PC-3 (cell line): Measurements from ENCODE around the gene PLLP. TPM values are rescaled to one million over a fixed set of nuclear protein-coding genes. Genes with fewer than 3 reads are reported as not detected.

Experiments used
- ATAC-seq: fragments of 200-7000 bp; cut with Tn5 transposase; 2 replicates; pipeline ENCODE4 v1.9.1; 2020; ENCODE audit warnings: mild to moderate bottlenecking, moderate library complexity
- BruUV-seq: library from RNA; stranded (reverse); fragments of 400-500 nt; replicated peaks from 2 replicates; lab custom pipeline; 2021; lab: Mats Ljungman, UMichigan
- CTCF ChIA-PET: fragments of 300-600 bp; sonication (Branson Sonifier 250); formaldehyde crosslinking; loops from one replicate; lab custom pipeline; 2022; ENCODE audit warnings: antibody characterized with exemption; lab: Charles Lee
- POLR2A ChIA-PET: fragments of 300-600 bp; sonication (Branson Sonifier 250); formaldehyde crosslinking; loops from one replicate; lab custom pipeline; 2022; ENCODE audit warnings: antibody characterized with exemption; ENCODE audit not compliant: unreplicated experiment; lab: Charles Lee
- DNase-seq: peaks from one replicate; pipeline ENCODE4 v3.0.0-alpha.2; 2015
- H2AFZ ChIP-seq: fragments of 300-600 bp; sonication (generic); 2 replicates; pipeline ENCODE4 v1.6.0; 2016; ENCODE audit warnings: antibody characterized with exemption, low read length
- H3F3A ChIP-seq: fragments of 300-600 bp; sonication (generic); one replicate; pipeline ENCODE4 v1.6.0; 2017; ENCODE audit warnings: antibody characterized with exemption, low read length, control low read depth, mild to moderate bottlenecking; ENCODE audit not compliant: unreplicated experiment
- H3K27ac ChIP-seq: fragments of 300-600 bp; sonication (generic); 2 replicates; pipeline ENCODE4 v1.5.1; 2016; ENCODE audit warnings: mild to moderate bottlenecking, low read length
- H3K27me3 ChIP-seq: fragments of 300-600 bp; sonication (generic); 2 replicates; pipeline ENCODE4 v1.6.1; 2016; ENCODE audit warnings: low read length, mixed read lengths
- H3K36me3 ChIP-seq: fragments of 300-600 bp; sonication (generic); 2 replicates; pipeline ENCODE4 v1.6.1; 2016; ENCODE audit warnings: low read depth, mixed run types, low read length, mixed read lengths
- H3K4me1 ChIP-seq: fragments of 300-600 bp; sonication (generic); 2 replicates; pipeline ENCODE4 v1.5.1; 2016; ENCODE audit warnings: low read length; ENCODE audit not compliant: insufficient read depth
- H3K4me2 ChIP-seq: fragments of 300-600 bp; sonication (generic); 2 replicates; pipeline ENCODE4 v1.6.0; 2016; ENCODE audit warnings: low read length
- H3K4me3 ChIP-seq: fragments of 300-600 bp; sonication (generic); 2 replicates; pipeline ENCODE4 v1.5.1; 2016; ENCODE audit warnings: mild to moderate bottlenecking, low read length, mixed read lengths
- H3K79me2 ChIP-seq: fragments of 300-600 bp; sonication (generic); 2 replicates; pipeline ENCODE4 v1.6.1; 2017; ENCODE audit warnings: low read length, mixed read lengths
- H3K9ac ChIP-seq: fragments of 300-600 bp; sonication (generic); 2 replicates; pipeline ENCODE4 v1.6.0; 2016; ENCODE audit warnings: mild to moderate bottlenecking, low read length
- H3K9me2 ChIP-seq: fragments of 300-600 bp; sonication (generic); replicated peaks from 2 replicates; pipeline ENCODE4 v1.6.1; 2016; ENCODE audit warnings: mixed run types, low read length, mixed read lengths
- H3K9me3 ChIP-seq: fragments of 300-600 bp; sonication (generic); 2 replicates; pipeline ENCODE4 v1.6.1; 2016; ENCODE audit warnings: low read length, mixed read lengths
- H4K20me1 ChIP-seq: fragments of 300-600 bp; sonication (generic); 2 replicates; pipeline ENCODE4 v1.6.1; 2016; ENCODE audit warnings: low read length, mixed read lengths
- EZH2 ChIP-seq: fragments of 300-600 bp; sonication (generic); IDR thresholded peaks from one replicate; pipeline ENCODE4 v1.6.1; 2017; ENCODE audit warnings: antibody characterized with exemption, mild to moderate bottlenecking, low read length; ENCODE audit not compliant: unreplicated experiment
- EZH2phosphoT487 ChIP-seq: fragments of 300-600 bp; sonication (generic); IDR thresholded peaks from 2 replicates; pipeline ENCODE4 v1.6.1; 2018; ENCODE audit warnings: mild to moderate bottlenecking, antibody characterized with exemption, low read length, borderline replicate concordance
- intact Hi-C: fragments of 100-400 bp; cut with micrococcal nuclease; formaldehyde crosslinking; loops from 2 replicates; pipeline ENCODE4 v1.9.0; 2023
- total RNA-seq: library from RNA; depleted of rRNA; stranded (reverse); fragments of >200 nt; gene quantifications from 2 replicates; pipeline ENCODE4 v1.2.3, GENCODE V29; 2014
- TF ChIP-seq, protein P1 (sequence below): fragments of 300-600 bp; sonication (generic); conservative IDR thresholded peaks from 2 replicates; pipeline ENCODE4 v1.5.1; 2017; ENCODE audit warnings: antibody characterized with exemption, low read depth, mild to moderate bottlenecking, low read length

The PLLP gene
- total RNA-seq, 1 experiment from 2014 or later: 1.6 TPM

- POLR2A ChIA-PET: no interaction called here
- H3K9ac ChIP-seq: no peak overlapping the region
- H3K27ac ChIP-seq: no peak overlapping the region
- H3K9me2 ChIP-seq: no peaks in the 10 kb centered on the region
- CTCF ChIA-PET: no interaction called here
- H4K20me1 ChIP-seq: no peaks in the 10 kb centered on the region
- no peaks in the 10 kb centered on the region for H3K27me3 ChIP-seq
- H3K9me3 ChIP-seq: no peaks in the 10 kb centered on the region
- no peaks in the 10 kb centered on the region for H3F3A ChIP-seq
- no peaks in the 10 kb centered on the region for H3K79me2 ChIP-seq
- no peak overlapping the region for H3K4me3 ChIP-seq
- DNase-seq: no peak
- H3K36me3 ChIP-seq: 0 out of 2 replicates have a peak, but pooled peaks cover 1% of the 10 kb centered on the region
- H2AFZ ChIP-seq: no peak overlapping the region
- intact Hi-C loops: no loop called here
- no peak for TF ChIP-seq EZH2
- TF ChIP-seq EZH2phosphoT487: no peak
- TF ChIP-seq, protein P1, sequence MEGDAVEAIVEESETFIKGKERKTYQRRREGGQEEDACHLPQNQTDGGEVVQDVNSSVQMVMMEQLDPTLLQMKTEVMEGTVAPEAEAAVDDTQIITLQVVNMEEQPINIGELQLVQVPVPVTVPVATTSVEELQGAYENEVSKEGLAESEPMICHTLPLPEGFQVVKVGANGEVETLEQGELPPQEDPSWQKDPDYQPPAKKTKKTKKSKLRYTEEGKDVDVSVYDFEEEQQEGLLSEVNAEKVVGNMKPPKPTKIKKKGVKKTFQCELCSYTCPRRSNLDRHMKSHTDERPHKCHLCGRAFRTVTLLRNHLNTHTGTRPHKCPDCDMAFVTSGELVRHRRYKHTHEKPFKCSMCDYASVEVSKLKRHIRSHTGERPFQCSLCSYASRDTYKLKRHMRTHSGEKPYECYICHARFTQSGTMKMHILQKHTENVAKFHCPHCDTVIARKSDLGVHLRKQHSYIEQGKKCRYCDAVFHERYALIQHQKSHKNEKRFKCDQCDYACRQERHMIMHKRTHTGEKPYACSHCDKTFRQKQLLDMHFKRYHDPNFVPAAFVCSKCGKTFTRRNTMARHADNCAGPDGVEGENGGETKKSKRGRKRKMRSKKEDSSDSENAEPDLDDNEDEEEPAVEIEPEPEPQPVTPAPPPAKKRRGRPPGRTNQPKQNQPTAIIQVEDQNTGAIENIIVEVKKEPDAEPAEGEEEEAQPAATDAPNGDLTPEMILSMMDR: no peak
- no TSS peak for BruUV-seq
- H3K4me2 ChIP-seq: no peak overlapping the region
- H3K4me1 ChIP-seq: peaks cover 26% of the 10 kb centered on the region
- no peak for ATAC-seq
Measured at GRCh38 chr16:57257455-57258070, 26.9 kb downstream of the PLLP start.

DNA sequence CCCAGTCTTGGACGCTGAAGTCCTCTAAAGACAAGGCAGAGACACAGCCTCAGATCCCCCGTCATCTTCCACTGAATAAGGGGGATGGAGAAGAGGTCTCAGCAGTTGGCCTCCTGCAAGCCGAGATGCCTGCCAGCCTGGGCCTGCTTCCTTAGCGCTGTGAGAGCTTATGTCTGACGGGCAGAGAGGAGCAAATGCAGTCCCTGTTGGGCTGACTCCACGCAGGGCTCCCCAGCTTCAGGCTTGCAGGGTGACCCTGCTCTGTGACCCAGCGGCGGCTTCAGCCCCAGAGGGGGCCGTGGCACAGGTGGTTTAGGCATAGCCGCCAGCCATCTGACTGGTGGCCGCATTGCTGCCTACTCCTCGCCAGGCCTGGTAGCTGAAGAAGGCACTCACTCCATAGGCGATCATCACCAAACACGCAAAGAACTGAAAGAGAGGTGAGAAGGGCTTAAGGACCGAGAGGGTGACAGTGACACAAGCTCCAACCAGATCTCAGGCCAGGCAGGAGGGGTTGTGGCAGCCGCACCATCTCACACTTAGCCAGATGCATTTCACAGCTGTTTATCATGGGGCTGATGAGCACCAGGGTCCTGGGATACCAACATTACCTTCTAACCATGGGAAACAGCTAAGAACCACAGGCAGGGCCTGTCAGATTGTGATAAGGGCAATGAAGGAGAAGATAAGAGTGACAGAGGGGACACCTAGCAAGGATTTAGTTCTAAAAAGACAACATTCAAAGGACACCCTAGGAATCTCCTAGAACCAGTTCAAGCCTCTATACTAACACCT, 27.7 kb downstream of the PLLP start:
- H3K4me3 ChIP-seq: no peak overlapping the region
- H3K9me3 ChIP-seq: no peaks in the 10 kb centered on the region
- H3K79me2 ChIP-seq: no peaks in the 10 kb centered on the region
- no peak overlapping the region for H3K9ac ChIP-seq
- intact Hi-C loops: no loop called here
- H2AFZ ChIP-seq: no peak overlapping the region
- H3K4me1 ChIP-seq: peaks cover 26% of the 10 kb centered on the region
- H3F3A ChIP-seq: no peaks in the 10 kb centered on the region
- TF ChIP-seq EZH2: no peak
- TF ChIP-seq, protein P1: no peak
- H3K9me2 ChIP-seq: no peaks in the 10 kb centered on the region
- no peak overlapping the region for H3K27ac ChIP-seq
- ChIA-PET CTCF (no interaction called here), POLR2A (no interaction called here)
- H3K4me2 ChIP-seq: no peak overlapping the region
- H4K20me1 ChIP-seq: no peaks in the 10 kb centered on the region
- DNase-seq (no peak), ATAC-seq (no peak)
- H3K27me3 ChIP-seq: no peaks in the 10 kb centered on the region
- BruUV-seq: no TSS peak
- peaks cover 8% of the 10 kb centered on the region for H3K36me3 ChIP-seq
